Fibroblast of pulmonary artery (primary cell): ENCODE measurements around the gene DHODH.

Experiments used
- DNase-seq: peaks from one replicate; pipeline ENCODE4 v3.0.0-alpha.2; 2010; ENCODE audit warnings: low read depth
- H3K4me3 ChIP-seq: replicated peaks from 2 replicates; pipeline ENCODE4 v1.5.1; 2011; ENCODE audit warnings: low read depth, mild to moderate bottlenecking, control low read depth, low read length, moderate library complexity
- CTCF ChIP-seq: IDR thresholded peaks from 2 replicates; pipeline ENCODE4 v1.5.1; 2011; ENCODE audit warnings: mild to moderate bottlenecking, control low read depth, low read length, inconsistent platforms; ENCODE audit errors: missing control alignments

Gene DHODH

GRCh38 chr16:71971571-71971970 lies 37.0 kb upstream of the DHODH start:
- no peak for DNase-seq
- H3K4me3 ChIP-seq, result no peak overlapping the region
- no peak for TF ChIP-seq CTCF

- no peak for DNase-seq
- no peak overlapping the region for H3K4me3 ChIP-seq
- TF ChIP-seq CTCF, result no peak
Observed at GRCh38 chr16:71972356-71972755, 36.2 kb upstream of the DHODH start.

- no peak for DNase-seq
- TF ChIP-seq CTCF, result no peak
Observed at GRCh38 chr16:71973001-71973400, 35.5 kb upstream of the DHODH start.

GRCh38 chr16:71974068-71974818 lies 34.3 kb upstream of the DHODH start:
- TF ChIP-seq CTCF, result no peak
- H3K4me3 ChIP-seq, result no peak overlapping the region
- DNase-seq, result no peak

More at GRCh38 chr16:71973001-71973400, 35.5 kb upstream of the DHODH start:
- no peak overlapping the region for H3K4me3 ChIP-seq

GRCh38 chr16:71985262-71985974 lies 23.1 kb upstream of the DHODH start:
- H3K4me3 ChIP-seq, result no peak overlapping the region
- no peak for TF ChIP-seq CTCF
- no peak for DNase-seq

- no peak for DNase-seq
- TF ChIP-seq CTCF, result no peak
- H3K4me3 ChIP-seq, result no peak overlapping the region
Observed at GRCh38 chr16:71986131-71986530, 22.4 kb upstream of the DHODH start.
